HG03354 (cell line): ENCODE data around the gene KRTCAP2.
A peak's percentile ranks its signal among the peaks of the same experiment; 100 is the strongest.

ENCODE experiments used
- ATAC-seq: cut with Tn5 transposase; IDR thresholded peaks from one replicate; pipeline ENCODE4 v1.9.1; 2021; ENCODE audit warnings: mild to moderate bottlenecking; ENCODE audit not compliant: unreplicated experiment, poor library complexity, severe bottlenecking

The KRTCAP2 gene

GRCh38 chr1:155184835-155185782 is 12.0 kb upstream of the KRTCAP2 start:
- ATAC-seq: peak; percentile 94

DNA sequence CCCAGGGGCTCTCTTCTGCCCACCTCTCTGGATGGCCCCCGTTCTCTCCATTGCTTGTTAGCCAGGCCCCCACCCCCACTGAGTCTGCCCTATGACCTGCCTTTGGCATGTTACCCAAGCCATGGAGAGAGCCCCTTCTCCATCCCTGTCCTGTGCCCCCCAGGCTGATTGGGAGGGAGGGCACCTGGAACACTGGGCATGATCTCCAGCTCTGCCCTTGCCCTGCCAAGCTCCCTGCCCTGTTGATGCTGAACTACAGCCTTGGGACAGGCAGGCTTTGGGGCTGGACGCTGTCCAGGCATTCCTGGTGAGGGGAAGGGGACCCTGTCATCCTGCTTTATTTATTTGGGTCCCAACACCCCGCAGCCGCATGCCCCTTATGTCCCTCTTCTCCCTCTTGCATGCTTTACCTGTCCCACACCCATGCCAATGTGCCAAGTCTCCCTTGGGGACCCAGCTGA is 11.3 kb upstream of the KRTCAP2 start:
- ATAC-seq: no peak

DNA sequence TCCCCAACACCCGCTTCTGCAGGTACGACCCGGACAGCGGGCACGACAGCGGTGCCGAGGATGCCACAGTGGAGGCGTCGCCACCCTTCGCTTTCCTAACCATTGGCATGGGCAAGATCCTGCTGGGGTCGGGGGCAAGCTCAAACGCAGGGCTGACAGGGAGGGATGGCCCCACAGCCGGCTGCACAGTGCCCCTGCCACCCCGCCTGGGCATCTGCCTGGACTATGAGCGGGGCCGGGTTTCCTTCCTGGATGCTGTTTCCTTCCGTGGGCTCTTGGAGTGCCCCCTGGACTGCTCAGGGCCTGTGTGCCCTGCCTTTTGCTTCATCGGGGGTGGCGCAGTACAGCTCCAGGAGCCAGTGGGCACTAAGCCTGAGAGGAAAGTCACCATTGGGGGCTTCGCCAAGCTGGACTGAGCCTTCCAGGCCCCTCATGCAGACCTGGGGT is 10.7 kb upstream of the KRTCAP2 start:
- no peak for ATAC-seq

GRCh38 chr1:155182052-155182550 is 9.0 kb upstream of the KRTCAP2 start:
- ATAC-seq: no peak

DNA sequence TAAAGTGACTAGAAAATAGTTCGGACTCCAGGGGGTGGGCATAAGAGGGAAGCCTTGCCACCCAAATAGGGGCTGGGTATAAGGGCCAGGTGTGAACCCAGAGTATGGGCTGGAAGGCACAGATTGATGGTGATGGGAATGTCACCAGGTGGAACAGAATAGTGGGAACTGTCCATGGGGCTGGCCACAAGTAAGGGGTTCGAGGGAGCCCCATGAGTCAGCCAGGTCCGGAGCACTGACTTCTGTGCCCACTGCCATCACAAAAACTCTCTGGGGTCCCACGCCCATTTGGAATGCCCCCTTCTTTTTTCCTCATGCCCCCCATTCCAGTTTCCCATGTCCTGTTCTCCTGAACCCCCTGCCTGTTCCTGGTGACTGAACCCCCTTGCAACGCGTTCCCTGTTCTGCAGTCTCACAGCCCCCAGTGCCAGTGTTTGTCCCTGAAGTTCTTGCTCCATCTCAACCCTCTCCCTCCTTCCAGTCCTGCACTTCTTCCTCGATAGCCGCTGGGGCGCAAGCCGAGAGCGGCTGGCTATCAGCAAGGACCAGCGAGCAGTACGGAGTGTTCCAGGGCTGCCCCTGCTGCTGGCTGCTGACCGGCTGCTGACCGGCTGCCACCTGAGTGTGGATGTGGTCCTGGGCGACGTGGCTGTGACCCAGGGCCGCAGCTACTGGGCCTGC is 8.4 kb upstream of the KRTCAP2 start:
- no peak for ATAC-seq

- no peak for ATAC-seq
Measured at GRCh38 chr1:155179112-155180031, 6.3 kb upstream of the KRTCAP2 start.

GRCh38 chr1:155178441-155179111 is 5.5 kb upstream of the KRTCAP2 start:
- no peak for ATAC-seq

- ATAC-seq: no peak
Measured at GRCh38 chr1:155177918-155178281, 4.8 kb upstream of the KRTCAP2 start.

DNA sequence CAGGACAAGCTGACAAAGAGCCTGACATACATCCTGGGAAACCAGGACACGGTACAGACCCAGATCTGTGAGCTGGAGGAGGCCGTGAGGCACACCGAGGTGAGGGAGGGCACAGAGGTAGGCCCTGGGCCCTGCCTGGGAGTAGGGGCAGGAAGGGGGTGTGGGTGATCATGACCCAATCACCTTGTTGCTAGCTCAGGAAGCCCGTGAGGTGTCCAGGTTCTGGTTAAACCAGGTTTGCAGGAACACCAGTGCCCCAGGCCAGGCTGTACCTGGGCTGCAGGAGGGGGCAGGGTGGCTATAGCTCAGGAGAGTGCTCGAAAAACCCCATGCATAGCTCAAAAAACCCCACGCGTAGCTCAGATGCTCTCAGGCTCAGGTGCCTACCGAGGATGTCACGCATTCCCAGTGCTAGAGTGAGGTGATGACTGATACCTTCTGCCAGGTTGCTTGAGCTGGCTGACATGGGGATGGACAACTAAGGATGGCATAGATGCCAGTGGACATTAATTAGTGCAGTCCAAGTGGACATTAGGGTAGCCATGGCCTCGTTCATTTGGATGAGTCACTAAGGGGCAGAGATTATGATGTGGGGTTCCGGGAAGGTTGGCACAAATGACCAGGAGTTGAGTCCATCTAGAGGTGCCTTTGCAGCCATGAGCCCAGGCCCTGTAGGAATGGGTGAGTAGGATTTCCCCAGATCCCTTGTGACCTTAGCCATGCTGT is 4.3 kb upstream of the KRTCAP2 start:
- no peak for ATAC-seq

DNA sequence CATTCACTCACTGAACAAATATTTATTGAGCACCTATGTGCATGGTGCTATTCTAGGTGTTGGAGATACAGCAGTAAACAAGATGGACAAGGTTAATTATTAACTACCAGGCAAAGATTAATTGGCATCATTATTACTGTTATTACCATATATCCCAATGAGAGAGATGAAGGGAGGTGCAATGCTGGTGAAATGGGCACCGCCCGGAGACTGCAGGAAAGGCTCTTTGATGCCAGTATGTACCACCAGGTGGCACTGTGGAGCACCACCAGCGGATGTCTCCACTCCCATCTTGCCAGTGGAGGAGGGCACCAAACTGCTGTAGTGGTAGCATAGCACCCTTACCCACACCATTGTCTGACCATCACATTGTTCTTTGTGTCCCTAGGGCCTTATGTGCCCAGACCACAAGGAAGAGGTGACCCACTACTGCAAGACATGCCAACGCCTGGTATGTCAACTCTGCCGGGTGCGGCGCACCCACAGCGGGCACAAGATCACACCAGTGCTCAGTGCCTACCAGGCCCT is 3.5 kb upstream of the KRTCAP2 start:
- no peak for ATAC-seq

DNA sequence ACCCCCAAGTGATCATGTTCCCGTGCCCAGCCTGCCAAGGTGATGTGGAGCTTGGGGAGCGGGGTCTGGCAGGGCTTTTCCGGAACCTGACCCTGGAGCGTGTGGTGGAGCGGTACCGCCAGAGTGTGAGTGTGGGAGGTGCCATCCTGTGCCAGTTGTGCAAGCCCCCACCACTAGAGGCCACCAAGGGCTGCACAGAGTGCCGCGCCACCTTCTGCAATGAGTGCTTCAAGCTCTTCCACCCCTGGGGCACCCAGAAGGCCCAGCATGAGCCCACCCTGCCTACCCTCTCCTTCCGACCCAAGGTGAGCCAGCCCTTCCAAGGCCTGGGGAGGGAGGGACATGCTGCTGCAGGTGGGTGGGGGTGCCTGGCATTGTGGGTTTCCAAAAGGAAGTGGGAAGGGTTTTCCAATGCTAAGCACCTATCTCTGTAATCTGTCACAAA is 2.8 kb upstream of the KRTCAP2 start:
- no peak for ATAC-seq

- ATAC-seq: no peak
Measured at GRCh38 chr1:155175281-155175926, 2.3 kb upstream of the KRTCAP2 start.

GRCh38 chr1:155174324-155175280 is 1.5 kb upstream of the KRTCAP2 start:
- ATAC-seq: no peak

DNA sequence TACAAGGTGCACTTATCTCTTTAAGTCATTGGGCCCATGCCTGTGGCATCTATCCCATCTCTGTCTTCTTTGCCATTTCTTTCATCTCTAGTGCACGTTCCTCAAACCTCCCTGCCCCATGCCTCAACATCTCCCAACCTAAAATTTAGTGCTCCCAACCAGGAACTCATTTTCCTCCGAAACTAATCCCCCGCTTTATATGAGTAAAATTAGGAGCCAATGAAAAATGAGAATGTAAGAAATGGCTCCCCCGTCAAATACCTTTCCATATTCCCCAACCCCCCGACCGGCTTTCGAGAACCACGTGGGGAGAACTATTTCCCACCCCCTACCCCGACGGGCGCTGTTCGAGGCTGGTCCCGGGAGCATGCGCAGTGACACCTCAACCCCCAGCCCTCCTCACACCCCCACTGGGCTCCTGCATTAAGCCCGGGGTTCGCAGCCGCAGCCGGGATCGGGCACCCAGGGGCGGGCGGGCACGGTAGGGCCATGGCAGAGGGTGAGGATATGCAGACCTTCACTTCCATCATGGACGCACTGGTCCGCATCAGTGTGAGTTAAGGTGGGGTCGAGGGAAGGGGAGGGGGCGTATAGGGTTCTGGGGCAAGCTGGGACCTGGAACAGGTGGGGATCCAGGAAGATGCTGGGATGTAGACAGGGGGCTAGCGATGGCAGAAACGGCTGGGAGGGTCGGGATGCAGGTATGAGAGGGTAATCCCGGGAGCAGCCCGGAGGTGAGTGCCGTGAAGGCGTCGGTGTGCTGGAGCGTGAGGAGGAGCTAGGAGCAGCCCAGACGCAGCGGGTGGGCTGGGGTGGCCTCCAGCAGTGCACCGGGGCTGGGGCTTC is 597 bp upstream of the KRTCAP2 start, which contains the start of gene TRIM46:
TSS of gene TRIM46 (plus strand) at position 372 of the 846 bp plus-strand sequence. CDS start at position 490, 118 bp downstream.
- peak; percentile 9 for ATAC-seq

DNA sequence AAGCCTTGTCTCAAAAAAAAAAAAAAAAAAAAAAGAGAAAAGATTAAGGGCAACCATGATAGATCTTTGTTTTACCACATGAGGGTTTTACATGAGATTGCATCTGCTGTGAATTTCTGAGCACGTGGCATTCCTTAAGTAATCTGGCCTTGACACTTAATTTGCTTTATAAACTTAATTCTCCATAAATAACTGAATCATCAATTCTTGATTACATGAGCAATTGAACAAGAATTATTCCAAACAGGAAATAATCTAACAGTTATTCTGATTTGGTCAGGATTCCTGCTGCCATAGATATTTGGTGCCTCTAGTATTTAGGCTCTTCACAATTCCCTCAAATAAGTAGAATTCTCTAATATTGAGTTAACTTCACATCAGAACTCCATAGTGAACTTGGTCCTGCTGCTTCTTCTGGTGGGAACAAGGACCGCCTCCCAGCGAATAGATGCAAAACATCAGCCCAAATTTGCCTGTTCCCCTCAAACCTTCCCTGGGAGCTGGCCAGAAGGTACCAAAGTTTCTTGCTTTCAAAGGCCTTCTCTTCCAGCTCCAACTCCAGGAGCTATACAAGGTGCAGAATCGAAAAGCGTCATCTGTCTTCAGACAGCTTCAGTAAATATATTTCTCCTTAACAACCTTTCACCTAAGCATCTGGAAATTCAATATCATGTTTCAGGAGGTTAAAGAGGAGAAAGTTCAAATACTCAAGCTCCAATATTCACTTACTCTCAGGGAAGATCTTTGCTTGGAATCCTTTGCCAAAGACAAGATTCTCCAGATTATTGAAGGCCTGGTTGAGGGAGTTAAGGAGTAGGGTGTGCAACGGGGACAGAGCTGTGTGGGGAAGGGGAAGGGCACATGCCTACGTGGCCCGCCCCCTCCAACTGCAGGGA is 1.0 kb downstream of the KRTCAP2 start:
- peak; percentile 25 for ATAC-seq
